Esophagus muscularis mucosa (tissue), 4 donors: Measurements from ENCODE around the gene ABTB2.

ENCODE experiments used
- EP300 ChIP-seq: sonication (generic); formaldehyde crosslinking; IDR thresholded peaks from one replicate; pipeline ENCODE4 v1.6.1; 2017; ENCODE audit warnings: antibody characterized with exemption
- POLR2A ChIP-seq: fragments of 450-650 bp; IDR thresholded peaks from one replicate; pipeline ENCODE4 v1.6.1; 2017; ENCODE audit warnings: antibody characterized with exemption, moderate library complexity, mild to moderate bottlenecking, low read depth
- POLR2AphosphoS5 ChIP-seq, 2 donors: sonication (generic); formaldehyde crosslinking; IDR thresholded peaks; one replicate each; pipeline ENCODE4 v1.6.1; 2017; ENCODE audit warnings: antibody characterized with exemption in 2 of 2
- TF ChIP-seq, protein P1 (sequence below), 3 experiments: fragments of 200-600 bp in 2 of 3; fragments of 450-650 bp in 1 of 3; sonication (generic) in 2 of 3; IDR thresholded peaks; one replicate each; pipeline ENCODE4 v1.5.1; 2017 to 2019; ENCODE audit warnings: antibody characterized with exemption in 3 of 3, mild to moderate bottlenecking in 2 of 3, moderate library complexity in 1 of 3

DNA sequence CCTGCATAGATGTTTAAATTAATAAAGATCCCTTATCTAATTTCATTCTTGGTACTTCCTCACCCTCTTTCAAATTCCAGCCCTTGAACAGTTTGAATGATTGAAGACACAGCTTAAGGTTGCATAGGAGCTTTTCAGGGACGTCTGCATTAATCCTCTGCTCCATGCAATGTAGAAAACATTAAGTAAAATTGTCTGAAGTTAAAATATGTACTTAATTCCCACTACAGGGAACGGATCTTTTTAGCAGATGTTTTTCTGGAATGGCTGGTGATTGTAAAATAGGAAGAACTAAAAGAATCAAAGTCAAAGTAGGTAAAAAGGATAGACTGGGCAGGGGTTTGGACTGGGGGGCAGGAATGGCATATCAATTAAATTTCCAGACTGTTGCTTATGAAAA is 58.9 kb downstream of the ABTB2 start:
- TF ChIP-seq, protein P1, sequence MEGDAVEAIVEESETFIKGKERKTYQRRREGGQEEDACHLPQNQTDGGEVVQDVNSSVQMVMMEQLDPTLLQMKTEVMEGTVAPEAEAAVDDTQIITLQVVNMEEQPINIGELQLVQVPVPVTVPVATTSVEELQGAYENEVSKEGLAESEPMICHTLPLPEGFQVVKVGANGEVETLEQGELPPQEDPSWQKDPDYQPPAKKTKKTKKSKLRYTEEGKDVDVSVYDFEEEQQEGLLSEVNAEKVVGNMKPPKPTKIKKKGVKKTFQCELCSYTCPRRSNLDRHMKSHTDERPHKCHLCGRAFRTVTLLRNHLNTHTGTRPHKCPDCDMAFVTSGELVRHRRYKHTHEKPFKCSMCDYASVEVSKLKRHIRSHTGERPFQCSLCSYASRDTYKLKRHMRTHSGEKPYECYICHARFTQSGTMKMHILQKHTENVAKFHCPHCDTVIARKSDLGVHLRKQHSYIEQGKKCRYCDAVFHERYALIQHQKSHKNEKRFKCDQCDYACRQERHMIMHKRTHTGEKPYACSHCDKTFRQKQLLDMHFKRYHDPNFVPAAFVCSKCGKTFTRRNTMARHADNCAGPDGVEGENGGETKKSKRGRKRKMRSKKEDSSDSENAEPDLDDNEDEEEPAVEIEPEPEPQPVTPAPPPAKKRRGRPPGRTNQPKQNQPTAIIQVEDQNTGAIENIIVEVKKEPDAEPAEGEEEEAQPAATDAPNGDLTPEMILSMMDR (IDR thresholded peaks at IDR 0.05), result no peak
- no peak for TF ChIP-seq POLR2A
- TF ChIP-seq EP300, result no peak
- no peak for TF ChIP-seq POLR2AphosphoS5 (IDR thresholded peaks at IDR 0.05)
